Measurements from ENCODE around the gene JAG2. TPM values are rescaled to one million over a fixed set of nuclear protein-coding genes. Genes with fewer than 3 reads are reported as not detected.

JAG2 gene
- total and polyA plus RNA-seq, 2 of the 13 experiments (the other 11 are each of a cell fraction or from before 2014, with no cell fraction given), result 0.04 to 0.16 TPM

DNA sequence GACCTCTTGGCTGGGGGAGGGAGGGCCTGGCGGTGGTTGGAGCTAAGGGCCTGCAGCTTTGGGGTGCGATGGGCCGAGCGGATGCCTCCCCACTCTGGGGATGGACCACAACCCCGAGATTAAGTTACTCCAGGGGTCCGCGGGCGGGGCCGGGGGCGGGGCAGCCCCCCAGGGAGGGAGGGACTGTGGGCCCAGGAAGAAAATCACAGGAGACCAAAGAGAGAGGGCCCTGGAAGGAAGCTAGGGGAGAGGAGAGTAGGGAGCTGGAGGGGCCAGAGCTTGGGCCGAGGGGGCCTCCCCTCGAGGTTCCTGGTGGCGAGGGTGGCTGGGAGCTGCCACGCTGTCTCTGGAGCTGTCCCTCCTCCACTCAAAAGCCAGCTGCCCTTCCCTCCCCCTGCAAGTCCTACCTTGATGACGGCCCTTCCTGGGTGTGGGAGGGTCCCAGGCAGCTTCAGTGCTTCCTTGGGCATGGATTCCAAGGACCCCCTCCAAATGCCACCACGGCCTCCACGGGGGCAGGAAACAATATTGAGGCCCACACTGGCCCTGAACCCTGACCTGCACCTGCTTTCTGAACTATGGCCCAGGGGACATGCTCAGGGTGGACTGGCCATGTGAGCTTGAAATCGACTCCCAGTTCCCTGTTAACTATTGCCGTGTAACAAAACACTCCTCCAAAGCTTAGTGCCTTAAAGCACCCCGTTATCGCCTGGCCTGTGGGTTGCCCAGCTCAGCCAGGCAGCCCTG, 13.1 kb upstream of the JAG2 start (continued):
- no peak for TF ChIP-seq ZMYM4 (CRISPR knock-in tag; IDR thresholded peaks at IDR 0.05)
- TF ChIP-seq ZNF775 (CRISPR knock-in tag; IDR thresholded peaks at IDR 0.05; ENCODE audit: borderline replicate concordance), result no peak
- TF ChIP-seq KLF15 (CRISPR knock-in tag; IDR thresholded peaks at IDR 0.05; ENCODE audit: borderline replicate concordance), result no peak
- no peak for TF ChIP-seq ZNF160 (CRISPR knock-in tag; IDR thresholded peaks at IDR 0.05)
- no peak for TF ChIP-seq ZNF333 (CRISPR knock-in tag; IDR thresholded peaks at IDR 0.05; ENCODE audit: borderline replicate concordance)
- TF ChIP-seq, protein P1, sequence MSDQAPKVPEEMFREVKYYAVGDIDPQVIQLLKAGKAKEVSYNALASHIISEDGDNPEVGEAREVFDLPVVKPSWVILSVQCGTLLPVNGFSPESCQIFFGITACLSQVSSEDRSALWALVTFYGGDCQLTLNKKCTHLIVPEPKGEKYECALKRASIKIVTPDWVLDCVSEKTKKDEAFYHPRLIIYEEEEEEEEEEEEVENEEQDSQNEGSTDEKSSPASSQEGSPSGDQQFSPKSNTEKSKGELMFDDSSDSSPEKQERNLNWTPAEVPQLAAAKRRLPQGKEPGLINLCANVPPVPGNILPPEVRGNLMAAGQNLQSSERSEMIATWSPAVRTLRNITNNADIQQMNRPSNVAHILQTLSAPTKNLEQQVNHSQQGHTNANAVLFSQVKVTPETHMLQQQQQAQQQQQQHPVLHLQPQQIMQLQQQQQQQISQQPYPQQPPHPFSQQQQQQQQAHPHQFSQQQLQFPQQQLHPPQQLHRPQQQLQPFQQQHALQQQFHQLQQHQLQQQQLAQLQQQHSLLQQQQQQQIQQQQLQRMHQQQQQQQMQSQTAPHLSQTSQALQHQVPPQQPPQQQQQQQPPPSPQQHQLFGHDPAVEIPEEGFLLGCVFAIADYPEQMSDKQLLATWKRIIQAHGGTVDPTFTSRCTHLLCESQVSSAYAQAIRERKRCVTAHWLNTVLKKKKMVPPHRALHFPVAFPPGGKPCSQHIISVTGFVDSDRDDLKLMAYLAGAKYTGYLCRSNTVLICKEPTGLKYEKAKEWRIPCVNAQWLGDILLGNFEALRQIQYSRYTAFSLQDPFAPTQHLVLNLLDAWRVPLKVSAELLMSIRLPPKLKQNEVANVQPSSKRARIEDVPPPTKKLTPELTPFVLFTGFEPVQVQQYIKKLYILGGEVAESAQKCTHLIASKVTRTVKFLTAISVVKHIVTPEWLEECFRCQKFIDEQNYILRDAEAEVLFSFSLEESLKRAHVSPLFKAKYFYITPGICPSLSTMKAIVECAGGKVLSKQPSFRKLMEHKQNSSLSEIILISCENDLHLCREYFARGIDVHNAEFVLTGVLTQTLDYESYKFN (CRISPR knock-in tag; conservative IDR thresholded peaks at IDR 0.05), result 0 out of 2 replicates have a peak, but pooled peaks have one; percentile 18
- TF ChIP-seq SSRP1 (CRISPR knock-in tag; IDR thresholded peaks at IDR 0.05), result no peak
- no peak for TF ChIP-seq ZSCAN29 (CRISPR knock-in tag; conservative IDR thresholded peaks at IDR 0.05)
- no peak for TF ChIP-seq ZNF878 (CRISPR knock-in tag; IDR thresholded peaks at IDR 0.05)
- TF ChIP-seq, protein P2, sequence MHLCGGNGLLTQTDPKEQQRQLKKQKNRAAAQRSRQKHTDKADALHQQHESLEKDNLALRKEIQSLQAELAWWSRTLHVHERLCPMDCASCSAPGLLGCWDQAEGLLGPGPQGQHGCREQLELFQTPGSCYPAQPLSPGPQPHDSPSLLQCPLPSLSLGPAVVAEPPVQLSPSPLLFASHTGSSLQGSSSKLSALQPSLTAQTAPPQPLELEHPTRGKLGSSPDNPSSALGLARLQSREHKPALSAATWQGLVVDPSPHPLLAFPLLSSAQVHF (CRISPR knock-in tag; IDR thresholded peaks at IDR 0.05), result no peak
- TF ChIP-seq, protein P3, sequence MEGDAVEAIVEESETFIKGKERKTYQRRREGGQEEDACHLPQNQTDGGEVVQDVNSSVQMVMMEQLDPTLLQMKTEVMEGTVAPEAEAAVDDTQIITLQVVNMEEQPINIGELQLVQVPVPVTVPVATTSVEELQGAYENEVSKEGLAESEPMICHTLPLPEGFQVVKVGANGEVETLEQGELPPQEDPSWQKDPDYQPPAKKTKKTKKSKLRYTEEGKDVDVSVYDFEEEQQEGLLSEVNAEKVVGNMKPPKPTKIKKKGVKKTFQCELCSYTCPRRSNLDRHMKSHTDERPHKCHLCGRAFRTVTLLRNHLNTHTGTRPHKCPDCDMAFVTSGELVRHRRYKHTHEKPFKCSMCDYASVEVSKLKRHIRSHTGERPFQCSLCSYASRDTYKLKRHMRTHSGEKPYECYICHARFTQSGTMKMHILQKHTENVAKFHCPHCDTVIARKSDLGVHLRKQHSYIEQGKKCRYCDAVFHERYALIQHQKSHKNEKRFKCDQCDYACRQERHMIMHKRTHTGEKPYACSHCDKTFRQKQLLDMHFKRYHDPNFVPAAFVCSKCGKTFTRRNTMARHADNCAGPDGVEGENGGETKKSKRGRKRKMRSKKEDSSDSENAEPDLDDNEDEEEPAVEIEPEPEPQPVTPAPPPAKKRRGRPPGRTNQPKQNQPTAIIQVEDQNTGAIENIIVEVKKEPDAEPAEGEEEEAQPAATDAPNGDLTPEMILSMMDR (CRISPR knock-in tag; IDR thresholded peaks at IDR 0.05), result no peak
- TF ChIP-seq, protein P4, sequence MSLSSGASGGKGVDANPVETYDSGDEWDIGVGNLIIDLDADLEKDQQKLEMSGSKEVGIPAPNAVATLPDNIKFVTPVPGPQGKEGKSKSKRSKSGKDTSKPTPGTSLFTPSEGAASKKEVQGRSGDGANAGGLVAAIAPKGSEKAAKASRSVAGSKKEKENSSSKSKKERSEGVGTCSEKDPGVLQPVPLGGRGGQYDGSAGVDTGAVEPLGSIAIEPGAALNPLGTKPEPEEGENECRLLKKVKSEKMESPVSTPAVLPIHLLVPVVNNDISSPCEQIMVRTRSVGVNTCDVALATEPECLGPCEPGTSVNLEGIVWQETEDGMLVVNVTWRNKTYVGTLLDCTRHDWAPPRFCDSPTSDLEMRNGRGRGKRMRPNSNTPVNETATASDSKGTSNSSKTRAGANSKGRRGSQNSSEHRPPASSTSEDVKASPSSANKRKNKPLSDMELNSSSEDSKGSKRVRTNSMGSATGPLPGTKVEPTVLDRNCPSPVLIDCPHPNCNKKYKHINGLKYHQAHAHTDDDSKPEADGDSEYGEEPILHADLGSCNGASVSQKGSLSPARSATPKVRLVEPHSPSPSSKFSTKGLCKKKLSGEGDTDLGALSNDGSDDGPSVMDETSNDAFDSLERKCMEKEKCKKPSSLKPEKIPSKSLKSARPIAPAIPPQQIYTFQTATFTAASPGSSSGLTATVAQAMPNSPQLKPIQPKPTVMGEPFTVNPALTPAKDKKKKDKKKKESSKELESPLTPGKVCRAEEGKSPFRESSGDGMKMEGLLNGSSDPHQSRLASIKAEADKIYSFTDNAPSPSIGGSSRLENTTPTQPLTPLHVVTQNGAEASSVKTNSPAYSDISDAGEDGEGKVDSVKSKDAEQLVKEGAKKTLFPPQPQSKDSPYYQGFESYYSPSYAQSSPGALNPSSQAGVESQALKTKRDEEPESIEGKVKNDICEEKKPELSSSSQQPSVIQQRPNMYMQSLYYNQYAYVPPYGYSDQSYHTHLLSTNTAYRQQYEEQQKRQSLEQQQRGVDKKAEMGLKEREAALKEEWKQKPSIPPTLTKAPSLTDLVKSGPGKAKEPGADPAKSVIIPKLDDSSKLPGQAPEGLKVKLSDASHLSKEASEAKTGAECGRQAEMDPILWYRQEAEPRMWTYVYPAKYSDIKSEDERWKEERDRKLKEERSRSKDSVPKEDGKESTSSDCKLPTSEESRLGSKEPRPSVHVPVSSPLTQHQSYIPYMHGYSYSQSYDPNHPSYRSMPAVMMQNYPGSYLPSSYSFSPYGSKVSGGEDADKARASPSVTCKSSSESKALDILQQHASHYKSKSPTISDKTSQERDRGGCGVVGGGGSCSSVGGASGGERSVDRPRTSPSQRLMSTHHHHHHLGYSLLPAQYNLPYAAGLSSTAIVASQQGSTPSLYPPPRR (CRISPR knock-in tag; IDR thresholded peaks at IDR 0.05; ENCODE audit: borderline replicate concordance), result 0 out of 2 replicates have a peak, but pooled peaks have one; percentile 30
- no peak for TF ChIP-seq ZHX1 (CRISPR knock-in tag; IDR thresholded peaks at IDR 0.05; ENCODE audit: low read depth)
- no peak for TF ChIP-seq XBP1 (CRISPR knock-in tag; IDR thresholded peaks at IDR 0.05)
